SH-SY5Y (cell line): ENCODE measurements around the gene ZNF775.

Source experiments
- GATA2 ChIP-seq: IDR thresholded peaks from 2 replicates; pipeline ENCODE4 v1.6.1; 2011; ENCODE audit warnings: mild to moderate bottlenecking, low read depth, low read length
- GATA3 ChIP-seq: IDR thresholded peaks from 2 replicates; pipeline ENCODE4 v1.6.1; 2011; ENCODE audit warnings: low read depth, mild to moderate bottlenecking, low read length, moderate library complexity

- TF ChIP-seq GATA2, result no peak
- no peak for TF ChIP-seq GATA3
Observed at GRCh38 chr7:150377635-150378034, 1.5 kb upstream of the ZNF775 start.
